ENCODE data around the gene VPS26A.

- TF ChIP-seq CTCF (IDR thresholded peaks at IDR 0.05) (no peak), POLR2A (IDR thresholded peaks at IDR 0.05) (no peak), POLR2AphosphoS5 (IDR thresholded peaks at IDR 0.05) (no peak), EP300 (IDR thresholded peaks at IDR 0.05) (no peak)
Observed at GRCh38 chr10:69180525-69181204, 56.7 kb downstream of the VPS26A start.
